Breast epithelium (tissue), 3 donors: ENCODE measurements around the gene PRR29.

Source experiments
- POLR2A ChIP-seq: fragments of 450-650 bp; IDR thresholded peaks from one replicate; pipeline ENCODE4 v1.6.1; 2016; ENCODE audit warnings: antibody characterized with exemption, mild to moderate bottlenecking, moderate library complexity
- POLR2AphosphoS5 ChIP-seq, 3 donors: sonication (generic); formaldehyde crosslinking; IDR thresholded peaks; one replicate each; pipeline ENCODE4 v1.6.1; 2017; ENCODE audit warnings: antibody characterized with exemption in 3 of 3
- TF ChIP-seq, protein P1 (sequence below), 3 donors: fragments of 450-650 bp; IDR thresholded peaks; one replicate each; pipeline ENCODE4 v1.5.1; 2016 to 2017; ENCODE audit warnings: antibody characterized with exemption in 3 of 3, mild to moderate bottlenecking in 3 of 3, moderate library complexity in 3 of 3

- TF ChIP-seq POLR2A, result no peak
- TF ChIP-seq, protein P1, sequence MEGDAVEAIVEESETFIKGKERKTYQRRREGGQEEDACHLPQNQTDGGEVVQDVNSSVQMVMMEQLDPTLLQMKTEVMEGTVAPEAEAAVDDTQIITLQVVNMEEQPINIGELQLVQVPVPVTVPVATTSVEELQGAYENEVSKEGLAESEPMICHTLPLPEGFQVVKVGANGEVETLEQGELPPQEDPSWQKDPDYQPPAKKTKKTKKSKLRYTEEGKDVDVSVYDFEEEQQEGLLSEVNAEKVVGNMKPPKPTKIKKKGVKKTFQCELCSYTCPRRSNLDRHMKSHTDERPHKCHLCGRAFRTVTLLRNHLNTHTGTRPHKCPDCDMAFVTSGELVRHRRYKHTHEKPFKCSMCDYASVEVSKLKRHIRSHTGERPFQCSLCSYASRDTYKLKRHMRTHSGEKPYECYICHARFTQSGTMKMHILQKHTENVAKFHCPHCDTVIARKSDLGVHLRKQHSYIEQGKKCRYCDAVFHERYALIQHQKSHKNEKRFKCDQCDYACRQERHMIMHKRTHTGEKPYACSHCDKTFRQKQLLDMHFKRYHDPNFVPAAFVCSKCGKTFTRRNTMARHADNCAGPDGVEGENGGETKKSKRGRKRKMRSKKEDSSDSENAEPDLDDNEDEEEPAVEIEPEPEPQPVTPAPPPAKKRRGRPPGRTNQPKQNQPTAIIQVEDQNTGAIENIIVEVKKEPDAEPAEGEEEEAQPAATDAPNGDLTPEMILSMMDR (IDR thresholded peaks at IDR 0.05), result no peak
- TF ChIP-seq POLR2AphosphoS5 (IDR thresholded peaks at IDR 0.05), result no peak
Observed at GRCh38 chr17:63960006-63960405, 38.1 kb upstream of the PRR29 start.
